Effector memory CD8-positive, alpha-beta T cell (primary cell): ENCODE results near the gene SYDE2.
"Not testable (repeated sequence)": the region's sequence is repeated elsewhere in the genome, so short reads cannot be mapped to it uniquely, and the experiment has no call there.

Source experiments
- ATAC-seq: fragments of 150-1000 bp; cut with Tn5 transposase; replicated peaks from 2 replicates; pipeline ENCODE4 v1.10.0; 2021; ENCODE audit warnings: mild to moderate bottlenecking, moderate library complexity
- DNase-seq, 3 experiments: peaks; one replicate each; pipeline ENCODE4 v3.0.0; 2021
- H3K27ac Mint-ChIP-seq, 2 donors: one replicate each; pipeline ENCODE4 v1.8.0; 2022; ENCODE audit warnings: mild to moderate bottlenecking in 2 of 2, mixed read lengths in 2 of 2, moderate library complexity in 2 of 2
- H3K27me3 Mint-ChIP-seq, 2 donors: one replicate each; pipeline ENCODE4 v1.8.0; 2022; ENCODE audit warnings: mixed read lengths in 2 of 2
- H3K36me3 Mint-ChIP-seq: one replicate; pipeline ENCODE4 v1.8.0; 2022; ENCODE audit warnings: mild to moderate bottlenecking, moderate library complexity, mixed read lengths; ENCODE audit not compliant: insufficient read depth
- H3K4me1 Mint-ChIP-seq, 2 donors: one replicate each; pipeline ENCODE4 v1.8.0; 2022; ENCODE audit warnings: low read depth in 2 of 2, mixed read lengths in 2 of 2
- H3K4me3 Mint-ChIP-seq, 2 donors: one replicate each; pipeline ENCODE4 v1.8.0; 2022; ENCODE audit warnings: mild to moderate bottlenecking in 2 of 2, mixed read lengths in 2 of 2, moderate library complexity in 2 of 2
- H3K9me3 Mint-ChIP-seq, 2 donors: one replicate each; pipeline ENCODE4 v1.8.0; 2022; ENCODE audit warnings: mixed read lengths in 2 of 2

Gene SYDE2

GRCh38 chr1:85144351-85144750 is 56.5 kb downstream of the SYDE2 start:
- ATAC-seq = no peak
- DNase-seq = no peak
- no peaks in the 10 kb centered on the region for H3K4me1 Mint-ChIP-seq
- no peaks in the 10 kb centered on the region for H3K27me3 Mint-ChIP-seq
- no peaks in the 10 kb centered on the region for H3K9me3 Mint-ChIP-seq
- H3K27ac Mint-ChIP-seq = no peak overlapping the region
- H3K4me3 Mint-ChIP-seq = no peak overlapping the region
- no peaks in the 10 kb centered on the region for H3K36me3 Mint-ChIP-seq

GRCh38 chr1:85142753-85143152 is 58.1 kb downstream of the SYDE2 start:
- Mint-ChIP-seq H3K27me3 (no peaks in the 10 kb centered on the region), H3K4me3 (no peak overlapping the region), H3K27ac (no peak overlapping the region), H3K4me1 (no peaks in the 10 kb centered on the region), H3K9me3 (no peaks in the 10 kb centered on the region), H3K36me3 (no peaks in the 10 kb centered on the region)
- ATAC-seq (no peak), DNase-seq (no peak)

- not testable (repeated sequence) for H3K27me3 Mint-ChIP-seq, H3K36me3 Mint-ChIP-seq, ATAC-seq, H3K9me3 Mint-ChIP-seq, DNase-seq, H3K4me3 Mint-ChIP-seq, H3K27ac Mint-ChIP-seq, H3K4me1 Mint-ChIP-seq
Measured at GRCh38 chr1:85138439-85138838, 62.4 kb downstream of the SYDE2 start.

- Mint-ChIP-seq H3K27ac (no peak overlapping the region), H3K27me3 (no peaks in the 10 kb centered on the region), H3K4me3 (no peak overlapping the region)
Measured at GRCh38 chr1:85137660-85138059, 63.2 kb downstream of the SYDE2 start.

GRCh38 chr1:85135392-85135798 is 65.4 kb downstream of the SYDE2 start:
- Mint-ChIP-seq H3K27ac (no peak overlapping the region), H3K27me3 (no peaks in the 10 kb centered on the region), H3K4me3 (no peak overlapping the region), H3K4me1 (no peaks in the 10 kb centered on the region), H3K36me3 (no peaks in the 10 kb centered on the region), H3K9me3 (no peaks in the 10 kb centered on the region)
- DNase-seq (no peak), ATAC-seq (no peak)

More at GRCh38 chr1:85137660-85138059, 63.2 kb downstream of the SYDE2 start:
- no peak for DNase-seq
- Mint-ChIP-seq H3K36me3 (no peaks in the 10 kb centered on the region), H3K4me1 (no peaks in the 10 kb centered on the region), H3K9me3 (no peaks in the 10 kb centered on the region)
- ATAC-seq = no peak

- no peaks in the 10 kb centered on the region for H3K36me3 Mint-ChIP-seq
- H3K27me3 Mint-ChIP-seq = no peaks in the 10 kb centered on the region
- H3K4me3 Mint-ChIP-seq = no peak overlapping the region
- no peak for ATAC-seq
- H3K27ac Mint-ChIP-seq = no peak overlapping the region
- no peaks in the 10 kb centered on the region for H3K4me1 Mint-ChIP-seq
- no peaks in the 10 kb centered on the region for H3K9me3 Mint-ChIP-seq
- DNase-seq = no peak
Measured at GRCh38 chr1:85134583-85135391, 66.0 kb downstream of the SYDE2 start.

GRCh38 chr1:85133565-85134159 is 67.2 kb downstream of the SYDE2 start:
- no peak for DNase-seq
- Mint-ChIP-seq H3K4me3 (no peak overlapping the region), H3K9me3 (no peaks in the 10 kb centered on the region), H3K27ac (no peak overlapping the region), H3K36me3 (no peaks in the 10 kb centered on the region), H3K4me1 (no peaks in the 10 kb centered on the region), H3K27me3 (no peaks in the 10 kb centered on the region)
- ATAC-seq = no peak

GRCh38 chr1:85132078-85132720 is 68.6 kb downstream of the SYDE2 start:
- no peak overlapping the region for H3K27ac Mint-ChIP-seq
- no peaks in the 10 kb centered on the region for H3K9me3 Mint-ChIP-seq
- H3K4me1 Mint-ChIP-seq = no peaks in the 10 kb centered on the region
- ATAC-seq (no peak), DNase-seq (no peak)
- no peak overlapping the region for H3K4me3 Mint-ChIP-seq
- H3K36me3 Mint-ChIP-seq = no peaks in the 10 kb centered on the region
- H3K27me3 Mint-ChIP-seq = no peaks in the 10 kb centered on the region

GRCh38 chr1:85128316-85128715 is 72.5 kb downstream of the SYDE2 start:
- H3K27ac Mint-ChIP-seq = no peak overlapping the region
- H3K9me3 Mint-ChIP-seq = no peaks in the 10 kb centered on the region
- no peaks in the 10 kb centered on the region for H3K36me3 Mint-ChIP-seq
- no peaks in the 10 kb centered on the region for H3K4me1 Mint-ChIP-seq
- no peaks in the 10 kb centered on the region for H3K27me3 Mint-ChIP-seq
- DNase-seq = no peak
- no peak overlapping the region for H3K4me3 Mint-ChIP-seq
- no peak for ATAC-seq

GRCh38 chr1:85125891-85126290 is 74.9 kb downstream of the SYDE2 start:
- Mint-ChIP-seq H3K9me3 (no peaks in the 10 kb centered on the region), H3K36me3 (no peaks in the 10 kb centered on the region), H3K27ac (no peak overlapping the region), H3K4me3 (no peak overlapping the region), H3K4me1 (no peaks in the 10 kb centered on the region), H3K27me3 (no peaks in the 10 kb centered on the region)
- no peak for DNase-seq
- ATAC-seq = no peak

GRCh38 chr1:85124091-85124490 is 76.7 kb downstream of the SYDE2 start:
- DNase-seq = no peak
- Mint-ChIP-seq H3K27ac (no peak overlapping the region), H3K9me3 (no peaks in the 10 kb centered on the region), H3K36me3 (no peaks in the 10 kb centered on the region), H3K4me1 (no peaks in the 10 kb centered on the region), H3K4me3 (no peak overlapping the region), H3K27me3 (peaks cover 0 to 10% of the 10 kb centered on the region in 2 donors)
- no peak for ATAC-seq

GRCh38 chr1:85122169-85122568 is 78.6 kb downstream of the SYDE2 start:
- Mint-ChIP-seq H3K4me1 (no peaks in the 10 kb centered on the region), H3K27ac (no peak overlapping the region), H3K9me3 (no peaks in the 10 kb centered on the region), H3K27me3 (peaks cover 0 to 10% of the 10 kb centered on the region in 2 donors), H3K36me3 (no peaks in the 10 kb centered on the region), H3K4me3 (no peak overlapping the region)
- ATAC-seq = no peak
- DNase-seq = no peak

- no peak overlapping the region for H3K27ac Mint-ChIP-seq
- H3K4me3 Mint-ChIP-seq = no peak overlapping the region
- DNase-seq (no peak), ATAC-seq (no peak)
- peaks cover 0 to 10% of the 10 kb centered on the region in 2 donors for H3K27me3 Mint-ChIP-seq
- no peaks in the 10 kb centered on the region for H3K9me3 Mint-ChIP-seq
- H3K36me3 Mint-ChIP-seq = no peaks in the 10 kb centered on the region
- no peaks in the 10 kb centered on the region for H3K4me1 Mint-ChIP-seq
Measured at GRCh38 chr1:85121744-85122143, 79.1 kb downstream of the SYDE2 start.

- Mint-ChIP-seq H3K27ac (no peak overlapping the region), H3K36me3 (no peaks in the 10 kb centered on the region), H3K9me3 (no peaks in the 10 kb centered on the region), H3K4me1 (no peaks in the 10 kb centered on the region), H3K27me3 (peaks cover 0 to 10% of the 10 kb centered on the region in 2 donors), H3K4me3 (no peak overlapping the region)
- no peak for DNase-seq
- no peak for ATAC-seq
Measured at GRCh38 chr1:85118751-85119150, 82.1 kb downstream of the SYDE2 start.
